Esophagus squamous epithelium (tissue), 5 donors: Measurements from ENCODE around the gene ARL6IP1. TPM values are rescaled to one million over a fixed set of nuclear protein-coding genes. Genes with fewer than 3 reads are reported as not detected.
A peak's percentile ranks its signal among the peaks of the same experiment; 100 is the strongest.

ENCODE experiments used
- DNase-seq: peaks from one replicate; lab custom pipeline; 2025; lab: John Stamatoyannopoulos, UW
- H3K27ac ChIP-seq, 4 donors: fragments of 200-600 bp; sonication (generic); one replicate each; pipeline ENCODE4 v1.5.1; 2016 to 2019; ENCODE audit warnings: mild to moderate bottlenecking in 1 of 4
- H3K27me3 ChIP-seq, 4 donors: fragments of 200-600 bp; sonication (generic); 1 replicate in 3 of 4; 2 replicates in 1 of 4; pipeline versions ENCODE4 v1.5.1 to v1.6.0; 2017 to 2021; ENCODE audit warnings: antibody characterized with exemption in 1 of 4
- H3K36me3 ChIP-seq, 3 donors: fragments of 200-600 bp; sonication (generic); one replicate each; pipeline ENCODE4 v1.5.1; 2016 to 2019
- H3K4me1 ChIP-seq, 3 donors: fragments of 200-600 bp; sonication (generic); one replicate each; pipeline ENCODE4 v1.5.1; 2017 to 2019
- H3K4me3 ChIP-seq, 4 donors: fragments of 200-600 bp; sonication (generic); 1 replicate in 3 of 4; 2 replicates in 1 of 4; pipeline ENCODE4 v1.5.1; 2016 to 2019; ENCODE audit warnings: mild to moderate bottlenecking in 2 of 4, moderate library complexity in 1 of 4
- H3K9me3 ChIP-seq, 3 donors: fragments of 200-600 bp; sonication (generic); one replicate each; pipeline ENCODE4 v1.5.1; 2016 to 2019
- POLR2A ChIP-seq, 4 donors: fragments of 450-650 bp; IDR thresholded peaks; one replicate each; pipeline ENCODE4 v1.6.1; 2017; ENCODE audit warnings: antibody characterized with exemption in 4 of 4, mild to moderate bottlenecking in 4 of 4, moderate library complexity in 3 of 4
- WGBS, 2 donors: methylation state at CpG; one replicate each; pipeline ENCODE4 v1.1.5; 2018; 5-methylcytosine and 5-hydroxymethylcytosine counted together
- intact Hi-C: fragments of 100-400 bp; cut with DNase I; formaldehyde crosslinking; loops from one replicate; pipeline ENCODE4 v1.15.0; 2022
- total RNA-seq, 4 donors: library from RNA; depleted of rRNA; stranded (reverse); fragments of >200 nt; gene quantifications; one replicate each; pipeline ENCODE4 v1.1.0, GENCODE V29; 2016
- TF ChIP-seq, protein P1 (sequence below), 6 experiments: fragments of 450-650 bp in 4 of 6; fragments of 200-600 bp in 2 of 6; sonication (generic) in 2 of 6; IDR thresholded peaks; one replicate each; pipeline ENCODE4 v1.5.1; 2016 to 2019; ENCODE audit warnings: antibody characterized with exemption in 6 of 6, mild to moderate bottlenecking in 4 of 6, moderate library complexity in 4 of 6
- donor health status: DM: yes; HTN: yes; CAD: no.

ARL6IP1 gene
- total RNA-seq, 4 donors from 2014 or later: 76.5 to 171 (median 135) TPM

- peaks cover 8 to 50% (median 27%) of the 10 kb centered on the region in 3 donors for H3K4me1 ChIP-seq
- H3K36me3 ChIP-seq: peaks cover 6 to 70% (median 20%) of the 10 kb centered on the region in 3 donors
- H3K9me3 ChIP-seq: no peaks in the 10 kb centered on the region
- H3K27ac ChIP-seq: no peak overlapping the region
- H3K4me3 ChIP-seq: no peak overlapping the region
- 65 to 84% methylated on average over 1 of the region's 1 CpG for WGBS, 2 donors
- H3K27me3 ChIP-seq: no peaks in the 10 kb centered on the region
- no peak for DNase-seq
- intact Hi-C loops: no loop called here
- TF ChIP-seq, protein P1, sequence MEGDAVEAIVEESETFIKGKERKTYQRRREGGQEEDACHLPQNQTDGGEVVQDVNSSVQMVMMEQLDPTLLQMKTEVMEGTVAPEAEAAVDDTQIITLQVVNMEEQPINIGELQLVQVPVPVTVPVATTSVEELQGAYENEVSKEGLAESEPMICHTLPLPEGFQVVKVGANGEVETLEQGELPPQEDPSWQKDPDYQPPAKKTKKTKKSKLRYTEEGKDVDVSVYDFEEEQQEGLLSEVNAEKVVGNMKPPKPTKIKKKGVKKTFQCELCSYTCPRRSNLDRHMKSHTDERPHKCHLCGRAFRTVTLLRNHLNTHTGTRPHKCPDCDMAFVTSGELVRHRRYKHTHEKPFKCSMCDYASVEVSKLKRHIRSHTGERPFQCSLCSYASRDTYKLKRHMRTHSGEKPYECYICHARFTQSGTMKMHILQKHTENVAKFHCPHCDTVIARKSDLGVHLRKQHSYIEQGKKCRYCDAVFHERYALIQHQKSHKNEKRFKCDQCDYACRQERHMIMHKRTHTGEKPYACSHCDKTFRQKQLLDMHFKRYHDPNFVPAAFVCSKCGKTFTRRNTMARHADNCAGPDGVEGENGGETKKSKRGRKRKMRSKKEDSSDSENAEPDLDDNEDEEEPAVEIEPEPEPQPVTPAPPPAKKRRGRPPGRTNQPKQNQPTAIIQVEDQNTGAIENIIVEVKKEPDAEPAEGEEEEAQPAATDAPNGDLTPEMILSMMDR (IDR thresholded peaks at IDR 0.05): no peak
- no peak for TF ChIP-seq POLR2A (IDR thresholded peaks at IDR 0.05)
Measured at GRCh38 chr16:18796377-18796776, 5.0 kb downstream of the ARL6IP1 start.

GRCh38 chr16:18792836-18793433 is 8.4 kb downstream of the ARL6IP1 start:
- intact Hi-C loops: no loop called here
- no peak for TF ChIP-seq POLR2A (IDR thresholded peaks at IDR 0.05)
- TF ChIP-seq, protein P1 (IDR thresholded peaks at IDR 0.05): no peak
- no peak overlapping the region for H3K4me3 ChIP-seq
- H3K9me3 ChIP-seq: no peaks in the 10 kb centered on the region
- no peak for DNase-seq
- H3K27me3 ChIP-seq: no peaks in the 10 kb centered on the region
- peaks cover 11 to 45% (median 27%) of the 10 kb centered on the region in 3 donors for H3K4me1 ChIP-seq
- H3K27ac ChIP-seq: peak overlapping the region in 3 of 4 donors; percentile 30 to 37 (median 34)
- peaks cover 6 to 73% (median 20%) of the 10 kb centered on the region in 3 donors for H3K36me3 ChIP-seq
- 53 to 64% methylated on average over 11 of the region's 11 CpGs for WGBS, 2 donors

DNA sequence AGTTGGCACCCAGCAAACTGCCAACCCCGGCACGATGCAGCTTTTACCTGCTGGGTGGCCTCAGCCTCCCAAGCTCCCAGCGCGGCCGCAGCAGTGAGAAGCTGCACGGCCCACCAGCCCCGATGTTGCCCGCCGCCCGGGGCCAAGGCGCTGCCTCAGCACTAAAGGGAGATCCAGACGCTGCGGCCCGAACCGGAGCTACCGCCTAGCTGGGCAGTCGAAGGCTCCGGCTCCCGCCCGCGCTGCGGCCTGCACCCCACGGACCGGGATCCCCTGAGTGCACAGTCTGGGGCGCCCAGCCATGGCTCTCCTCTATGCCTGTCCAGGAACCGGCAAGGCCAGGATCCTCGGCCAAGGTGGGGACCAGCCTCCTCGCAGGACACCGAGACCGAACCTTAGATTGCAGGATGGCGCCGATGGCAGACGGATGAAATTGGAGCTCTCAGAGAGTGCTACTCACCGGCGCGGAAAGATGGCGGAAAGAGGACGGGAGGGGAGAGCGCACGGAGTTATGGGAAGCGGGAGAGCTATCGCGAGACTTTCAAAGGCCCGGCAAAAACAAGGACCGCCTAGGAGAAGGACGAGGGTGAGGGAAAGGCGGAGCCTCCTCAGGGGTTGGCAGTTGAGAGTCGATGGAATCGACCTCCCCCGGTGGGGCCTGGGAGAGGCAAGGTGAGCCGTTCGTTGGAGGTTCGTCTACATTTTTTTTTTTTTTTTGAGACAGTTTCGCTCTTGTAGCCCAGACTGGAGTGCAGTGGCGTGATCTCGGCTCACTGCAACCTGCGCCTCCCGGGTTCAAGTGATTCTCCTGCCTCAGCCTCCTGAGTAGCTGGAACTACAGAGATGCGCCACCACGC is 11.3 kb downstream of the ARL6IP1 start, which contains the start of gene RPS15A:
RPS15A (minus strand) TSS at position 485 of the 857 bp plus-strand sequence. CDS start 1,221 bp downstream, outside the sequence.
- intact Hi-C loops: no loop called here
- H3K4me3 ChIP-seq: peak within 1 kb of the TSS; percentile 74 to 98 (median 90)
- peak within 1 kb of the TSS; percentile 90 to 95 (median 93) for H3K27ac ChIP-seq
- peaks cover 19 to 73% (median 28%) of the 10 kb centered on the region in 3 donors for H3K36me3 ChIP-seq
- peak in 3 of 4 donors; percentile 52 to 82 (median 60) for TF ChIP-seq POLR2A (IDR thresholded peaks at IDR 0.05)
- TF ChIP-seq, protein P1 (IDR thresholded peaks at IDR 0.05): peak in 2 of 6 experiments; percentile 10 to 14
- no peaks in the 10 kb centered on the region for H3K9me3 ChIP-seq
- H3K27me3 ChIP-seq: no peaks in the 10 kb centered on the region
- 0 to 6% methylated on average over 30 to 31 of the region's 60 CpGs for WGBS, 2 donors
- DNase-seq: peak; percentile 79
- H3K4me1 ChIP-seq: peaks cover 30 to 66% (median 52%) of the 10 kb centered on the region in 3 donors

- 0% methylated on average over 5 of the region's 5 CpGs for WGBS, 2 donors
- H3K9me3 ChIP-seq: no peaks in the 10 kb centered on the region
- H3K4me1 ChIP-seq: peaks cover 30 to 72% (median 56%) of the 10 kb centered on the region in 3 donors
- H3K27ac ChIP-seq: peak overlapping the region; percentile 90 to 95 (median 93)
- peak overlapping the region; percentile 74 to 98 (median 90) for H3K4me3 ChIP-seq
- peaks cover 19 to 73% (median 31%) of the 10 kb centered on the region in 3 donors for H3K36me3 ChIP-seq
- no peak for DNase-seq
- intact Hi-C loops: no loop called here
- no peak for TF ChIP-seq POLR2A (IDR thresholded peaks at IDR 0.05)
- TF ChIP-seq, protein P1 (IDR thresholded peaks at IDR 0.05): no peak
- H3K27me3 ChIP-seq: no peaks in the 10 kb centered on the region
Measured at GRCh38 chr16:18789515-18789849, 11.9 kb downstream of the ARL6IP1 start.
